Measurements from ENCODE around the gene OR56A5.
"Not testable (repeated sequence)": the region's sequence is repeated elsewhere in the genome, so short reads cannot be mapped to it uniquely, and the experiment has no call there.

Gene OR56A5, protein sequence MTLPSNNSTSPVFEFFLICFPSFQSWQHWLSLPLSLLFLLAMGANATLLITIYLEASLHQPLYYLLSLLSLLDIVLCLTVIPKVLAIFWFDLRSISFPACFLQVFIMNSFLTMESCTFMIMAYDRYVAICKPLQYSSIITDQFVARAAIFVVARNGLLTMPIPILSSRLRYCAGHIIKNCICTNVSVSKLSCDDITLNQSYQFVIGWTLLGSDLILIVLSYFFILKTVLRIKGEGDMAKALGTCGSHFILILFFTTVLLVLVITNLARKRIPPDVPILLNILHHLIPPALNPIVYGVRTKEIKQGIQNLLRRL

DNA sequence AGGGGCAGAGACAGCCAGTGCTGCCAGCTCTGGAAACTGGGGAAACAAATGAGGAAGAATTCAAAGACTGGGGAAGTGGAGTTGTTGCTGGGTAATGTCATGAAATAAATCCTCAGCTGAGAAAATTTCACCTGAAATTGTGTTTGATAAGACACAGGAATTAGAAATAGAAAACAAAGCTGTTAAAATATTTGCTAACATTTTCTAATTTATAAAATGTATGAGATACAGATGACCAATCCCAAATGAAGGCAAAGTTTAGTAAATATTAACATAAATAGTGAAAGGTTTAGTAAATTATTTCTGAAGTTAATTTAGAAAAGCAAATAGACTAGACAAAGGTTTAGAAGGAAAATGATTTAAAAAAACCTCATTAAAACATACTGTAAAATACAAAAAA is at the start of gene OR56A5:
Gene OR56A5 (minus strand): TSS at position 101 of the 400 bp plus-strand sequence. CDS start 0 bp downstream, at position 101.
- no peak for DNase-seq (ENCODE audit: low read depth in 2 of 2)

DNA sequence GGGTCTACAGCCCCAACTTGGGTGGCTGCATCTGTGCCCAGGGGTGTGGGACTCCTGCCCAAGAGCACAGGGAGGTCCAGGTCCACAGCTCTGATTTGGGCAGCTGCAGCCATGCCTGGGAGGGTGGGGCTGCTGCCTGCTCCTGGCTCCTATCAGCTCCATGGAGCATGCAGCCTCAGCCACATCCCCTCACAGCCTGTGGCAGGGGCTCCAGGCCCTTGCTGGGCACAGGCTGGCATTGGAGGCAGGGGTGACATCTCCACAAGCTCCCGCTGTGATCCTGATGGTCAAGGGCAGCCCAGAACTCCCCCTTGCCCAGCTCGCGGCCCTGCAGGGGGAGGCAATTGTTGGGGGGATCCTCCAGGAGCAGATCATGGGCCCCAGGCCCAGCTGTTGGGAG is 44.7 kb upstream of the OR56A5 start:
- no peak for DNase-seq (ENCODE audit: low read depth in 2 of 2)

DNA sequence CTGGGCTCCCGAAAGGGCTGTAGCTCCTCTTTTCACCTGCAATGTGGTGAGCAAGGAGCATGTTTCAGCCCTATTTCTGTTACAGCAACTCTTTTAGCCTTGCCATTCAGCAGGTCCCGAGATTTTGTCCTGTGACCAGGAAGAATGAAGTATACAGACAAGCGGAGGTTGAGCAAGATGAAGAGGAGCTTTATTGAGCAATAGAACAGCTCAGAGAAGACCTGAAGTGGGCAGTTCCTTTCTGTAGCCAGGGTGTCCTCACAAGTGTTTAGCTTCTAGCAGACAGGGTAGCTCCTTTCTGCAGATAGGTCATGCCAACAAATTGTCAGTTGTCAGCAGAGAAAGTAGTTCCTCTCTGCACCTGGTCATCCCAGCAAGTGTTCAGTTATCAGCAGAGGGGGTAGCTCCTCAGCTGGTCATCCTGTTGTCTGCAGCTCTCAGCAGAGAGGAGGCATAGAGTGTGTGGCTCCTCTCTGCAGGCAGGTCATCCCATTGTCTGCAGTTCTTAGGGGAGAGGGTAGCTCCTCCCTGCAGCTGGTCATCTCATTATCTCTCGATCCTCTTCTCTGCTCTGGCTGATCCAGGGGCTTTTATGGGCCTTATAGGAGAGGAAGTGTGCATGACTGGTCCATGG is 43.9 kb upstream of the OR56A5 start:
- DNase-seq (ENCODE audit: low read depth in 2 of 2), result no peak

DNA sequence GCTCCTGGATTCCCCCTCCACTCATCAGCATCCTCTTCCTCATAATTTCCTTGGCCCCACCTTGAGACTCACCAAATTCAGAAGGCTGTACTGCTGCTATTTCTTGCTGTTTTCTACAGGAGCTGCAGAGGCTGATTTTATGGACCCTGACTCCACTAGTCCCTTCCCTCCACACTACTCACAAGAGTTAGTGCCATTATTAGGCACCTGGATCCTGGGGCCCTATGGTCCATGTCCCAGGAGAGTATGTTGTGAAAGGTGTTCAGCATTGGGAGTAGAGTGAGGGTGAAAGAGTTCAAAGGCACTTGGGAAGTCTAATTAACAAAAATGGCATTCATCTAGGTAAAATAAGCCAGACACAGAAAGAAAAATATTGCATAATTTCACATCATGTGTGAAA is 38.6 kb upstream of the OR56A5 start, which contains the start of gene OR56A4:
Gene OR56A4 (minus strand): TSS at position 101 of the 400 bp plus-strand sequence. CDS start 3,954 bp downstream, outside the sequence.
- no peak for DNase-seq (ENCODE audit: low read depth in 2 of 2)

DNA sequence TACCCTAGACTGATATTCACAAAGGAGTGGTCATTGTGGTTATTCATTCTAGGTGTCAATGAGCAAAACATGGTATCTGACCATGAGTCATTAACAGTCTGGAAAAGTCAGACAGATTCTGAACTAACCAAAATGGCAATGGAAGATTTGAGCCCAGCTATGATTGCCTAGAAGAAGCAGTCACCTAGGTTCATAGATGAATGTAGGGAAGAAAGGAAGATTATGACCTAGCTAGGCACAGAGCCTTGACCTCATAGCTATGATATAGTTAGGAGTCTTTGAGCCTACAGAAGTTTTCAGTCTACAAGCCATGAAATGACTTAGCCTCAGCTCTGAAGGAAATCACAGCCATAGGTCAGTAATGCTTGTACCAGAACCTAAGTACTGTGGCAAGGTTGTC is 38.1 kb upstream of the OR56A5 start:
- no peak for DNase-seq (ENCODE audit: low read depth in 2 of 2)

DNA sequence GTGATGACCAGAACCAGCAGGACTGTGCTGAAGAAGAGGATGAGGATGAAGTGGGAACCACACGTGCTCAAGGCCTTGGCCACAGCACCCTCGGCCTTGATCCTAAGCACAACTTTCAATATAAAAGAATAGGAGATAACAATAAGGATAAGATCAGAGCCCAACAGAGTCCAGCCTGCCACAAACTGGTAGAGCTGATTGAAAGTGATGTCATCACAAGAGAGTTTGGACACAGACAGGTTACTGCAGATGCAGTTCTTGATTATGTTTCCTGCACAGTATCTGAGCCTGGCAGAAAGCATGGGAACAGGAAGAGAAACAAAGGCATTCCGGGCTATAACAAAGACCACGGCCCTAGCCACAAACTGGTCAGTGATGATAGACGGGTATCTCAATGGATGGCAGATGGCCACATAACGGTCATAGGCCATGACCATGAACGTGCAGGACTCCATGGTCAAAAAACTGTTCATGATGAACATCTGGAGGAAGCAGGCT is 34.0 kb upstream of the OR56A5 start:
- DNase-seq (ENCODE audit: low read depth in 2 of 2), result no peak

DNA sequence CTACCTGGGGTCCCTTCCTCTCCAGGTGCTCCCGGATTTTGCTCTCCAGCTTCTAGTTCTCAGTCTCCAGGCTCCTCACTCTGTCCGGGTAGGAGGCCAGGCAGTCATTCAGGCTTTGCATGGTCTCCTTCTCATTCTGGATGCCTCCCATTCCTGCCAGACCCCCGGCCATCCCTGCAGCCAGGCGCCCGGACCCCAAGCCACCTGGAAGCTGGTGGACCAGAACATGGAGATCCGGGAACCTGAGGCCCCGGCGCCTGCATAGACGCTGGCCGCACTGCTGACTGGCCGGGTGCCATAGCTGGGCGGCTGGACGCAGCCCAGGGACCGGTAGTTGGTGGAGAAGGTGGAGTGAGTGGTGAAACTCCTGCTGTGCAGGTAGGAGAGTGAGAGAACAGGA is 26.5 kb upstream of the OR56A5 start:
- DNase-seq (ENCODE audit: low read depth in 2 of 2), result no peak

DNA sequence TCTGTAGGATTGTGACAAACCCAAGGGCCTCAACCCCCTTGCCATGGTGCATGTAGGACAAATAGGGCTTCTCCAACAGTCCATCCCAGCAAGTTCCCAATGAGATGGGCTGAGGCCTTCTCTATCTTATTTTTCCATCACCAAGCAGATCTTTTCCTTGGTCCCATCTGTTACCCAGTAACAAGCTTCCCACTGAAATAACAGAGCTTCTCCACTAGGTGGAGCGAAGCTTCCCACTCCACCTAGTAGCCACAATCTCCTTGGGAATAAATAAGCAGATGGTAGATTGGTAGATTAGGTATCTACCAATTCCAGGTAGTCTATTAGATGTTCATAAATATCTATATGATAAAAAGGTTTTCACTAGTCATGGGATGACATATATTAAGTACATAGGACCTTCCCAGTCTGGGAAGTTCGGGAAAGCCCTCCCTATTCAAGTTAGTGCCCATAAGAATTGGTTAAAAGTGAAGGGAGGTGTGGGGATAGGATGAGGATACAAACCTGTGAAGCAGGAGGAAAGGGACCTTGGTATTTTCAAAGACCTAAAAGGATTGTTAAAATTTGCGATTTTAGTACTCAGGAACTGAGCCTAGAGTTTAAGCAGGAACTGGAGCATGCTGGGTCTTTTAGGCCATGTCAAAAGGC is 24.4 kb upstream of the OR56A5 start:
- no peak for DNase-seq (ENCODE audit: low read depth in 2 of 2)

DNA sequence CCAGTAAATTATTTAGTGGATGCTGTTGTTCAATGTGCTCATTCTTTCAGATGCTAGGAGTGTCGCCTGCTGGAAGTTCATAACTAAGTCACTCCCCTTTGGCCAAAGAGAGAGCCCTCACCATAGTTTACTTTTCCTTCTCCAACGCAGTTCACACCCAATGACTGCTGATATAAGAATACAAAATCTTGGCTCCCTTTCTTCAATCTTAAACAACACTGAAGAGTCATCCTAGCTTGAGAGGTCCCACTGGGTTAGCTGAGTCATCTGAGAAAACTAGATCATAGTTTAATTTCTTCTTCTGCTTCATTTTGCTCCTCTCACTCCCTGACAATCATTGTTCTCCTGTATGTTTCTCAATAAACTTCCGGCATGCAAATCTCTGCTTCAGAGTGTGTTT is 23.9 kb upstream of the OR56A5 start:
- DNase-seq (ENCODE audit: low read depth in 2 of 2), result no peak

DNA sequence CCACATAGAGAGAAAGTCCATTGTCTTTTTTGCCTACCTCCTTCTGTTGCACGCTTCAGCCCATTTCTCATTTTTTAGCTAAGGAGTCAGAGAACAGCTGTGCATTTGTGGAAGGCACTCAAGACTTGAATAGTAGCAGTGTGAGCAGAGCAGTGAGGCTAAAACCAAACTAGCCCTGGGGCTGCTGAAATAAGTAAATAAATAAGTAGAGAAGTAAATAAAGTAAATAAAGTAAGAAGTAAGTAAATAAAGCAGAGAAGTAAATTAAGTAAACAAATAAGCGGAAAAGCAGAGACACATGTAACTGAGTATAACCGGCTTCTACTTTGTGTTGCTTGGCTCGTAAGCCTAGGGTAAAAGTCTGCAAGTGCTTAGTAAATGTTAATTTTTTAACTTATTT is 20.9 kb upstream of the OR56A5 start:
- DNase-seq (ENCODE audit: low read depth in 2 of 2), result no peak

DNA sequence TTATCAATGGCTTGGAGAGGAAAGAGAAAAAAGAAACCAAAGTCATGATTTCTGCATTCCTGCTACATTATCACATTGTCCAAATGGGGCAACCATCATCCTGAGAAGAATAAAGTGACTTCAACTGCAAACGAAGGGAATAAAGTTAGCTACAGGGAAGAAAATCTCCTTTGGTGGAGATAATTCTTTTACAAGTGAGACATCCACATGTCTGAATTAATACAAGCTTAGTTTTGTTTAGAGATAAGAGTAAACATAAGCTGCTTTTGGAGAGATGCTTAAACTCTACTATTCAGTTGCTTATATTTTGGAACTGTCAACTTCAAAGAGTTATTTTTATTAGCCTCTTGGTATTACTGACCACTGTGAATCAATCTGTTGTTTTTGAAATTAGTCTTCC is 18.6 kb upstream of the OR56A5 start, which contains the start of gene OR52L1:
Gene OR52L1 (minus strand): TSS at position 101 of the 400 bp plus-strand sequence. CDS start 55 bp downstream, at position 46.
- no peak for DNase-seq (ENCODE audit: low read depth in 2 of 2)

DNA sequence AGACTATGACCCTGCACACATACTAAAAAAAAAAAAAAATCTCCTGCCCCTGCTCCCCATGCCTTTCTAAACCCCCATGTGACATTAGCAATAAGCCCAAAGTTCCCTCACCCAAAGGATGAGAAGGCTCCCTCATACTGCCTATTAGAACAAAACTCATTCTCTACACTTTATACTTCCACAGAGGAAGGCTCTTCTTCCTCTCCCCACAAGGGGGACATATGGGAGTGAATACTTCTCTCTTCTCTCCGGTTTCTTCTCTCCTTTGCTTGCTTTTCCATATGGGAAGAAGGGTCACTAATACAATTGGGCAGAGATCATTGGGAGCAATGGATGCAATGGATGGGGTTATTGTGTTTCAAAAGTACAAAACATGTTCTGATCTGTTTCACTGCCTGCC is 15.1 kb upstream of the OR56A5 start:
- no peak for DNase-seq (ENCODE audit: low read depth in 2 of 2)

DNA sequence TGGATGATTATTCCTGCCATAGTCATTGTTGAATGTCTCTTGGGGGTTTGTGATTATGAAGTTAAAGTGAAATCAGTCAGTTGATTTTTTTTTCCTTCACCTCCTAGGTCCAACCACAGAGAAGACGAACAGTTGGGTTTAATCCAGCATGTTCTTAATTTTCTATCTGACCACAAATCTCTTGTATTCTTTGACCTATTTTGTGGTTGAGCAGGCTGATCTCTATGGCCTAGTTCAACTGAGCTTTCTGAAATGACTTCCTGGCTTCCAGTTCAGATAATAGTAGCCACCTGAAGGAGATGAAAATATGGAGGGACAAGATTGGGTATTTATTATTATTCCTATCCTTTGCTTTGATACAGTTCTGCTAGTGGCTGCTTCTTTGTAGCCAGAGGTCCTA is 5.2 kb upstream of the OR56A5 start:
- DNase-seq (ENCODE audit: low read depth in 2 of 2), result no peak

DNA sequence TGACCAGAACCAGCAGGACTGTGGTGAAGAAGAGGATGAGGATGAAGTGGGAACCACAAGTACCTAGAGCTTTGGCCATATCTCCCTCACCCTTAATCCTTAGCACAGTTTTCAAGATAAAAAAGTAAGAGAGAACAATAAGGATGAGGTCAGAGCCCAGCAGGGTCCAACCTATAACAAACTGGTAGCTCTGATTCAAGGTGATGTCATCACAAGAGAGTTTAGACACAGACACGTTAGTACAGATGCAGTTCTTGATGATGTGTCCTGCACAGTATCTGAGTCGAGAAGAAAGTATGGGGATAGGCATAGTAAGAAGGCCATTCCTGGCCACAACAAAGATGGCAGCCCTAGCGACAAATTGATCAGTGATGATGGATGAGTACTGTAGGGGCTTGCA is 586 bp downstream of the OR56A5 start:
- no peak for DNase-seq (ENCODE audit: low read depth in 2 of 2)

DNA sequence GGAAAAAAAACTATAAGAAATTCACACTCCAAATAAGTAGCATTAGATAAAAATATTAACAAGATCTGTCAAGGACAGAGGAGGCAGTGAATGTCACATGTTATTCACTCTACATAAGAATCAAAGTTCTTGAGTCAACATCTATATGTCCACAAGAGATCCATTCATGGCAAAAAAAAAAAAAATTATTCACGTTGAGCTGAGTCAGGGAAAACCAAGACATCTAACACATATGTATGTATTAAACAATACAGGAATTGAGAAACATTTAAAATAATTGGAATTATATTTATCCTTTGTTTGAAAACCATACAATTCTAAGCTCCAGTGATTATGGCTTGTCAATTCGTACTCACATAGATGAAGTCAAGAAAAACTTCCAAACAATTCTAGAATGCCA is 1.3 kb downstream of the OR56A5 start:
- no peak for DNase-seq (ENCODE audit: low read depth in 2 of 2)

DNA sequence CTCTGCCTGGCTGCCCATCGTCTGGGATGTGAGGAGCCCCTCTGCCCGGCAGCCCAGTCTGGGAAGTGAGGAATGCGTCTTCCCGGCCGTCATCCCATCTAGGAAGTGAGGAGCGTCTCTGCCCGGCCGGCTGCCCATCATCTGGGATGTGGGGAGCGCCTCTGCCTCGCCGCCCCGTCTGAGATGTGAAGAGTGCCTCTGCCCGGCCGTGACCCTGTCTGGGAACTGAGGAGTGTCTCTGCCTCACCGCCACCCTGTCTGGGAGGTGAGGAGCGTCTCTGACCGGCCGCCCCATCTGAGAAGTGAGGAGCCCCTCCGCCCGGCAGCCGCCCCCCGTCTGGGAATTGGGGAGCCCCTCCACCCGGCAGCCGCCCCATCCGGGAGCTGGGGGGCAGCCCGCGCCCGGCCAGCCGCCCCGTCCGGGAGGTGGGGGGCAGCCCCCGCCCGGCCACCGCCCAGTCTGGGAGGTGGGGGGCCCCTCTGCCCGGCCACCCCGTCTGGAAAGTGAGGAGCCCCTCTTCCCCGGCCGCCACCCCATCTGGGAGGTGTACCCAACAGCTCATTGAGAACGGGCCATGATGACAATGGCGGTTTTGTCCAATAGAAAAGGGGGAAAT is 7.5 kb downstream of the OR56A5 start:
- DNase-seq (ENCODE audit: low read depth in 2 of 2), result not testable (repeated sequence)

DNA sequence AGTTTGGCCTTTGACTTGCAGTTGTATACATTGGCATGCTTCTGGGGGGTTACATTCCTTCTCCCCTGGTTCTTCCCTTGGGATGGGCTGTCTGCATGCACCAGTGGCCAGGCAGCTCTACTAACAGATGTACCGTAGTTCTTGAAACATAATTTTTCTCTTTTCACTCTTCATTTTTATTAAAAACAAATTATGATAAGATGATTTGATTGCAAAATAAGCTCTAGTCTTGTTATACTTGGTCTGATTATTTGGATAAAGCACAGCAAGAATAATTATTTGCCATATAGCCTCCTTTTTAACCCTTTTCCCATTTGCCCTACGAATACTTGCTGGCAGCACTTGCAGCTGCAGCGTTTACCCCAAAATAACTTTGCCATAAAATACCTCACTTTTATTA is 12.7 kb downstream of the OR56A5 start:
- no peak for DNase-seq (ENCODE audit: low read depth in 2 of 2)

DNA sequence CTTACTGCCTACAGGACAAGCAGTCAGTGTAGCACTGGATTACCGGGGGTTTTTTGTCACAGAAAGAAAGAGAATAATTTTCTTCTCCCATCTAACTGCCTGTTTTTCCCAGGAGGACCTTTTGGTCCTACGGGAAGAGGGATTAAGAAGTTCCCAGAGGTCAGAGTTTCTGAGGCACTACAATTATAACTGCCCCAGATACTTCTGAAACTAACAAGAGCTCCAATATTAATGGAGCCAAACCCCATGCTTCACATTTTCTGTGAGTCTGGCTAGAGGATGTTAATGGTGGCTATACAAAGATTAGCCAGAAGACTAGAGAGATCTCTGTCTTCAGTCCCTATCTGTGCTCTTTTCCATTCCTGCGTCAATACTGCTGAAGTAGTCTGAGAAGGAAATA is 26.3 kb downstream of the OR56A5 start, which contains the start of gene OR56A3:
Gene OR56A3 (plus strand): TSS at position 301 of the 400 bp plus-strand sequence. CDS start 5,096 bp downstream, outside the sequence.
- no peak for DNase-seq (ENCODE audit: low read depth in 2 of 2)

DNA sequence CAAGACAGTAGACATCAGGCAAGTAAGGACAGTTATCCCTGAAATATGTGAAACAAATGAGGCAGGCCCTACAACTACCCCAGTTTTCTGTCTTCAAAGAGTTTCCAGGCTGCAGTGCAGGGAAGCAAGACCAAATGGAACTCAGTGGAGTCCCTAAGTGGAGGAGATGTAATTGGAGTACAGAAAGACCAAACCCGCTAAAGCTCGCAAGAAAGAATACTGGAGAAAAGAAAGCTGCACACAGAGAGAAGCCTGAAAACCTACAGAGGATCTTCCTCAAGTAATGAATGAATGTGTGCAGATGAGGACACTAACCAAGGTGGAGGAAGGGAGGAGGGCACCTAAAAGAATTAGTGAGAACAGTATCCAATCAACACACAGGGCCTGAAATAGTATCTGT is 27.5 kb downstream of the OR56A5 start:
- DNase-seq (ENCODE audit: low read depth in 2 of 2), result no peak

DNA sequence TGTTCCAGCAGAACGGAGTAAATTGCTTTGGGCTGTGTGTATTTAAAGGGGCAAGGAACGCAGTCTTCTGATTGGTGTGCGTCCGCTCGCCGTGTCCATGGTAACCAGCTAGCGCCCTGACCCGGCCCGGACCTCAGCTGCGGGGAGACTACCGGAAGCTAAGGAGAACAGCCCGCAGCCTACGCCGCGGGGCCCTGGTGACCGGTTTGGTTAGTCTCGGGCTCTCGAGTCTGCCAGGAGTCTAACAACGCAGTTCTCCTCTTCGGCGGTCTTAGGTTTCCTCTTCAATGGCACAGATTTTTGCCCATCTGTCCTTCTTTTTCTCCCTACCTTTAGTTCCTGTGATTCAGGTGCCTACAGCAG is 29.7 kb downstream of the OR56A5 start:
- DNase-seq (ENCODE audit: low read depth in 2 of 2), result no peak

DNA sequence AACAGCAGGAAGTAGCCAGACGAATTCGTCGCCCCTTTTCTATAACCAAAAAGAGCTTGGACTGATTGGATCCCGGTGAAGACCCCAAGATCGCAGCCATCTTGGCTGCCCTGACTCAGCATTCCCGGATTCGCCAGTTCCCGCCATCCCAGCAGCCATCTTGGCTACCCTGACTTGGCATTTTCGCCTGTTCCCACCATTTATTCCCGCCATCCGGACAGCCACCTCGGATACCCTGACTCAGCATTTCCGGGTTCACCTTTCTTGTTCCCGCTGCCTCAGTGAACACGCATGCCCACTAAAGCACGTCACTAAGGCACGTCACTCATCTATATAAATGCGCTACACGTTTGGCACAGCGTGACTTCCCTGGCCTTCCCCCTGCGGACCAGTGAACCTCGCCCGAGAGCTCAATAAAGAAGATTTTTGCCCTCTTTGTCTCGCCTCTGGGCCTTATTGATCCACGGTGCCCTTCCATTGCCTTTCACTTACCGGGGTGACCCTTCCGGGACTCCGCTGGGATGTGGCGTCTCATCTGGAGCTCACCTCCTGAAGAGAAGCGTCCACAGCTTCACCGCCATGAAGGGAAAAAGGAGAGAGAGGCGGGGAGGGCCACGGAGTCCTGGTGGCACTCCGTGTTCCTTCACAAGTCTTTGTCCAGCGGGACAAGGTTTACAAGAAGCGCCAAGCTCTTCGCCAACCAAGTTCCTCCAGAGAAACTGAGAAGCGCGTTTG is 30.3 kb downstream of the OR56A5 start:
- DNase-seq (ENCODE audit: low read depth in 2 of 2), result no peak

All from fibroblast of skin of left biceps (primary cell).